Gastroesophageal sphincter (tissue), 3 donors: ENCODE data around the gene ST7.

Experiments used
- CTCF ChIP-seq, 4 experiments: fragments of 200-600 bp in 2 of 4; fragments of 450-650 bp in 2 of 4; sonication (generic) in 1 of 4; IDR thresholded peaks; one replicate each; pipeline ENCODE4 v1.5.1; 2017 to 2019; ENCODE audit warnings: antibody characterized with exemption in 4 of 4, mild to moderate bottlenecking in 2 of 4, moderate library complexity in 2 of 4
- POLR2A ChIP-seq, 2 donors: fragments of 450-650 bp; IDR thresholded peaks; one replicate each; pipeline ENCODE4 v1.6.1; 2017; ENCODE audit warnings: antibody characterized with exemption in 2 of 2, mild to moderate bottlenecking in 2 of 2, moderate library complexity in 1 of 2

- TF ChIP-seq POLR2A (IDR thresholded peaks at IDR 0.05) (no peak), CTCF (IDR thresholded peaks at IDR 0.05) (no peak)
Measured at GRCh38 chr7:116986611-116987565, 33.6 kb downstream of the ST7 start.
